ENCODE data around the gene PDGFC.

PDGFC gene, protein sequence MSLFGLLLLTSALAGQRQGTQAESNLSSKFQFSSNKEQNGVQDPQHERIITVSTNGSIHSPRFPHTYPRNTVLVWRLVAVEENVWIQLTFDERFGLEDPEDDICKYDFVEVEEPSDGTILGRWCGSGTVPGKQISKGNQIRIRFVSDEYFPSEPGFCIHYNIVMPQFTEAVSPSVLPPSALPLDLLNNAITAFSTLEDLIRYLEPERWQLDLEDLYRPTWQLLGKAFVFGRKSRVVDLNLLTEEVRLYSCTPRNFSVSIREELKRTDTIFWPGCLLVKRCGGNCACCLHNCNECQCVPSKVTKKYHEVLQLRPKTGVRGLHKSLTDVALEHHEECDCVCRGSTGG

DNA sequence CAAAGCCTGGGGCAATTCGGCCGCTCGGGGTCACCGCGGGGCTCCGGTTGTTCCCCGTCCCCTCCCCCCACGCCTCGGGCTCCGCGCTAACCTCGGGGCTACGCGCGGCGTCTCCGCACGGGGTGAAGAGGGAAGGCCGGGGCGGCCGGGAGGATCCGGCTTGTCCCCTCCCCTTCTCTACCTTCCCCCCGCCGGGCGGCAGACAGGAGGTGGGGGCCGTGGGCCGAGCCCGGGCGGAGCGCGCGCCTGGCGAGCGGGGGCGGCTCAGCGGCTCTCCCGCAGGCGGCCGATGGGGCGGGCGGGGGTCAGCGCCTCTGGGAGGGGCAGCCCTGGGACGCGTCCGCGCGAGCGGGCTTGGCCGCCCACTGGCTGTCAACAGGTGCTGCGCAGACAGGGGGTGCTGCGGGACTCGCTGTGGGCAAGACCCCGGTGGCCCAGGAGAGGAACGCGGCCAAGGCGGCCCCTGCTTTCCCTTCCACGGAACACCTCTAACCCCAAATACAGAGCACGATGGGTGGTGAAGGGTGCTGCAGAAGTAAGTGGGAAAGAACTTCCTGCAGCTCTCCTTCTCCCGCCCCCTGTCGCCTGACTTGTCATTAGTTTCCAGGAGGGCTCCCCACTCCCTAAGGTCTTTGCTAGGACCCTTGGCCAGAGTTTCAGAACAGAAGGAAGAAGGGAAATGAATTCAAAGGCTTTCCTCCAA, at the start of gene PDGFC:
Gene PDGFC, minus strand, starts transcription at position 124 of the 703 bp plus-strand sequence. CDS start 896 bp downstream, outside the sequence.
- no peak for DNase-seq

DNA sequence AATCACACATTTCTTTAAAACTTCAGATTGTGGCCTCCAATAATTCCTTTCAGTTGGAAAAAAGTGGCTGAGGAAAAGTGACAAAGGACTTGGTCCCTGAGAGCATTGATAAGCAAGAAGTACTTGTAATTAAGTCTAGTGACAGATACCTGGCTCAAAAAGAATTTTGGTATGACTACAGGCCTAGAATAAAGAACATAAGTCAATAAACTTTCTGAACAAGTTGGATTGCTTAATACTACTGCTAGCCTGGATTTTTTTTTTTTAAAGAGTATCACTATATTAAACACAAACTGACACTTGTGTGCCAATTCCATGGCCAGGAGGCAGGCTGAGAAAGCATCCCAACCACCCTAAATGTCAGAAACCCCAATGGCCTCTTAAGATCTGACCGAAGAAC, 49.3 kb upstream of the PDGFC start:
- DNase-seq, result no peak

DNA sequence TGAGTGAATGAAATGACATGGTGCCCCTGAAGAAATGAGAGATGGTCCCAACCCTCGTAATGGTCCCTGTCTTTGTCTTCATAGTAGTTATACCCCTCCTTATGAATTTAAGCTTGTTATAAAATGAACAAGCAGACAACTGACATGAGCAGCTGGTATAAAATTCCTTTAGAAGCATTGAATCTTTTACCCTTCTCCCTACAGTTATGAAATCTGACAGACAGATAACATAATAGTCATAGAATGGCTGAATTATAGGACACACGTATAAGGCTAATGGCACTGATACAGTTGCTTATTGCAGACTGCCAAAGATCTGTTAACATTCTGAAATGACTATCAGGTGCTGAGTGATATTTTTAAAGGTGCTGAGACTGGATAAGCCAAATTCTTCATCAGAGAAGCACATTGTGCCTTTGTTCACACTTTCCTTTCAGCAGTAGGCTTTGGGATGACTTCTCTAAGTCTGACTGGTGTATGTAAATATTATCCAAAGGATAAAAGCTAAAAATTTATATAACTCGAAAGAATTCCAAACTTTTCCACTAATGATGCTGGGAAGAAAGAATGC, 47.4 kb upstream of the PDGFC start:
- no peak for DNase-seq

DNA sequence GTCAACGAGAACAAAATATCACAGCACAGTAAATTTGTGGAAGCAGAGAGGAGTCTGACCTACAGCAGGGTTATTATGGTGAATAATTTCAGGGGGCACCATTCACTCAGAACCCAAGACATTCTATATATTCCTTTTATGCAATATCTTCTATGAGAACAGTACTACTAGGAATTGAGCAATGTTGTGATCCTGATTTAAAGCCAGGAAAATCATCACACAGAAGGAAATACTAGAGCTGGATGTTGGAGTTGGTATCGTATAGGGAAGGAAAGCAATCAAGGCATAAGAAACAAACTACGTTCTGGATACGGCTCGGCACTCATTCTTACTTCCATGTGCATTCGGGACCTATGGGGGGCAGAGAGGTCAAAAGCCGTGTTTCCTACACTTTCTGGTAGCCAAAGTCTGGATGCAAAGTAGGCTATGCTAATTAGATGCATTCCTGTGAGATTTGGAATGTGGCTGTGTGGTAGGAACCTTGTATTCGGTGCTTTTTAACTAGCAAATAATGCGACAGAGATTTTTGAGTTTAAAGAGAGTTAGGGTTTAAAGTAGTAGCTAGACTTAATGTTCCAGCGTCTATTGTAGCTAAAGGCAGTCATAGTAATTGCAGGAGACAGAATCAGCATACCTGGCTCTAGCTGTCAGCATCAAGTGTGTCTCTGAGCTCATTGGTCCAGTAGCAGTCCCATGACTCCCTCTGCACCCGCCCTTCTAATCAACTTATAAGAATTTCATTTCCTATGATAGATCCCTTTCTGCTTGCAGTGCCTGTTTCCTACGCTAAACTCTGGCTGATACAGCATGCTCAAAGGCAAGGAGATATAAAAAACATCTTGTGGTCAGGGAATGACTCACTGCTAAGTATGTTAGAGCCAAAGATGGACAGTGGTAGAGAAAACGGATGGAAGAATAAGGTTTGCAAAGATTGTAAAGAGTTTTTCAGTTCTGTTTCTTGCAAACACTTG, 43.3 kb upstream of the PDGFC start:
- no peak for DNase-seq

DNA sequence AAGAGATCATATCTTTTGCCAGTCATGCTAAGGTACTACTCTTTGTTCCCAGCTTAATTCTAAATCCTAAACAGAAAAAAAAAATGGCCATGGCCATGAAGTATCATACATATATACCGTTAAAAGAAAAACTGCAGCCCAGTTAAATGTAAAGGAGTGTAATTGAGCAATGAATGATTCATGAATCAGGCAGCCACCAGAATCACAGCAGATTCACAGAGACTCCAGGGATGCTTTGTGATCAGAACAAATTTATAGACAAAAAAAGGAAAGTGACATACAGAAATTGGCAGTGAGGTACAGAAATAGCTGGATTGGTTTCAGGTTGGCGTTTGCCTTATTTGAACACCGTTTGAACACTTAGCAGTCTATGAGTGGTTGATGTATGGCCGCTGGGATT, 42.1 kb upstream of the PDGFC start:
- no peak for DNase-seq

DNA sequence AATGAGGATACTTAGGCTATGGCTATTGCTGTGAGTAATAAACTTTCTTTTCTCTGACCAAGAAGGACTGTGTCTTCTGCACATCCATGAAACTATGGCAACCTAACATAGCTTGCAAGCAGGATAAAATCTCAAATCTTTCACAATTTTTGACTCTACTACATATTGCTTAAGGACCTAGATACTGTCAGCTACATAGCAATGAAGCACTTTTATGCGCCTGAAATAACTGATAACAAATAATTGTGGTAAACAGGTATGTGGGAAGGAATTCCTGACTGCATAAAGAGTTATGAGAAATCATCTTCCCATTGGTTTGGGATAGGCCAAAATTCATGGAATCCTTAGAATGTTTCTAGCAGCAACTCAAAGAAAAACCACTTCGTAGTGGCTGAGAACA, 41.2 kb upstream of the PDGFC start:
- no peak for DNase-seq

DNA sequence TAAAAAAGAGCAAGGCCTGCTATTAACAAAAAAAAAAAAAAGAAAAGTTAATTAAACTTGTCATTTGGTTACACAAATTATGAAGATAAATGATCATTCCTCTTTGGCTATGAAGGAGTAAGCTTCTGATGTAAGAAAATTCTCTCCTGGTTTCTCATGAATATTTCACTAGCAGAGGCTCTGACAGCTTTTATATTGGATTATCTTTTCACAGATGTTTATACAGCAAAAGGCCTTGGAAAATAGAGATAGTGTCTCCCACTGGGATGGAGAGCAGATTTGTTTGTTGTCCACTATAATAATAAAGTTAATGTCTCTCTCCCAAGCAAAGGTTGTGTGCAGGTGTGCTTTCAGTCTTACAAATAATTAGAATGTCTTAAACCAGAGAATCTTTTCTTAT, 40.7 kb upstream of the PDGFC start:
- no peak for DNase-seq

DNA sequence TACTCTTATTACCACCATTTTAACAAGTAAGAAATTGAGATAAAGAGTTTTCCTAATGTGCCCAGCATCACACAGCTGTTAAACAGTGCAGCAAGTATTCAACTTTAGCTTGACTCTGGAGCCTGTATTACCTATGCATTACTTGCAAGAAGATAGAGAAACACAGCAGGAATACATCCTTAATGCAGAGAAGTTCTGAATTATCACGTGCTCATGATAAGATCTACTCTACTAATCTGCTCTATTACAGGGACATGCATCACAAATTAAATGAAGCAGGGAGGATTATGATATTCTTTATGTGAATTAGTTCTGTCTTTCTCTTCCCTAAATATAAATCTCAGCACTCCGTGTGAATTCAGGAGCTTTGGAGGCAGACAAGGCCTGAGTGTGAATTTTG, 39.0 kb upstream of the PDGFC start:
- no peak for DNase-seq

DNA sequence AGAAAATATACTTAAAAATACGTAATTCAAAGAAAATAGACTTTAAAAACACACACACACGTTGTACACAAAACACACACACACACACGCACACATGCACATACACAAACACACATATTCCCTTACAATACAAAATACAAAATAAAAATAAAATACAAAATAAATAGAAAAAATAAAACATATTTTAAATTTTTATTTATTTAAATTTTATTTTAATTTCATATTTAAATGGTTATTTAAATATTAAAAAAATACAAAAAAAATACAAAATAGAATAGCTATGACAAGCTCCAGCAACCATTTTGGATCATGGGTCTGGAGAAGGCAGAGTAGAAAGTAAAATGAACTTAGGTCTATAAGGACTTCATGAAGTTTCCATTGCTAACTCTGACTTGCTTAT, 34.2 kb upstream of the PDGFC start:
- DNase-seq, result no peak

DNA sequence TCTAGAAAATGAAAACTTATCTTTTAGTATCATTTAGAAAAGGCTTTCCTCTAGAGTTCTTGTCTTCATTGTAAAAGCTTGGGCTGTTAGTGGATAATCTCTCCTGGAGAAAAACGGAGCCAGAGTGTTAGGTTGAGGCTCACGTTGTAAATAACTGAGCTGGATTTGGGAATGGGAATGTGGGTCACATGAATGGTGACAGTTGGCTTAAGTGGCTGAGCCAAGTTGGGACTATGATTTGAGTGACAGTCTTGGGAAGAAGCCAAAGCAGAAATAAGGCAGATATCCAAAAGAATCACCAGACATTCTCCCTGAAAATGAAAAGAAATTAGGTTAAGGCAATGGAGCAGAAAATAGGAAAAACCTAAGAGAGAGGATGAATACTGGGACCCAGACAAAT, 33.6 kb upstream of the PDGFC start:
- no peak for DNase-seq

DNA sequence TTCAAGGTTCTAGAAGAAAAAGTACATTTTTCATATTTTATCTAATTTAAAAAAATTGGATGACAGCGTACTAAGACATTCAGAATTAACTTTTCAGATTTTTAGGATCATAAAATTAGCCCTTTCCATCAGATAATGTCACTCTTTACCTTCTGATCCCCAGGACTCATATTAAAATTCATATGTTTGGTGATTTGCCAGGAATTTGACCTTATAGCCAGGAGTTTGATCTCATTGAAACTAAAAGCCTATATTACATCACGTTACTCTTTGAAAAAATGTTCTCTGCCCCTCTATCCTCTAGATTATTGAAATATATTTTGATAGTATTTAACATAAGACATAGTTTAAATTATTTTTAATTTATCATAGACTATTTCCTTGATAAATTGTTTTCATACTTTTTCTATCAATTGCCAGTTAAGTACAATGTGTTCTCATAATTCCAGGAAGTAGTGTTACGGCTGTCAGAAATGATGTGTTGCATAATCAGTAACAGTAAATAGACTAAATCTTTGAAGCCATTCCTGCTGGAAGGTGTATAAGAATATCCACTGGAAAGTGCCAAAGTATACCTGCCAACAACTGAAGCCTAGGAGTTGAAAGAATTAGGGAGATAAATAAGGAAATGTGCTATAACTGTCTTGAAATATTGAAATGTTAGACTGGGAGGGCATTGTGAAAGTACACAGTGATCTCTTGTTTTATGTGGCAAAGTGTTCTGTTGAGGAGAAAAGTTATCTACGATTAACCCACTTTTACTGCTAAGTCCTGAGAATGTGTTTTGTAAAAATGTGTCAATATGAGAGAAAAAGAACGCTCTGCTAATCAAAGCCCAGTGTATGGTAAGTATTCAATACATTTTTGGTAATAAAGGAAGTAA, 32.9 kb upstream of the PDGFC start:
- no peak for DNase-seq

DNA sequence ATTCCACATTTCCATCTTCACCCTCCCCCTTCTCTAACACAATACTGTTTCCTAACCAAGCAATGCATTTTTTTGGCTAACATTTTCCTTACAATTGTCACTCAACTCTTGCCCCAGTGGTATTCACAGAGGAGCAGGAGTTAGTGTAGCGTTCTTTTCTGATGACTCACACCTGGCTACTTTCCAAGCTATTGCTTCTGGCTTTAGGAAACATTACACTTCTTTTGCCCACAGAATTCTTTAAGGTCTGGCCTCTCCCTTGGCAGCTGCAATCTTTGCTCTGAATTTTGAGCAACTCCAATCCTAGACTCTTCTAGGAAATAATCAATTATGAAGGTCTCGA, 27.5 kb upstream of the PDGFC start:
- DNase-seq, result no peak

DNA sequence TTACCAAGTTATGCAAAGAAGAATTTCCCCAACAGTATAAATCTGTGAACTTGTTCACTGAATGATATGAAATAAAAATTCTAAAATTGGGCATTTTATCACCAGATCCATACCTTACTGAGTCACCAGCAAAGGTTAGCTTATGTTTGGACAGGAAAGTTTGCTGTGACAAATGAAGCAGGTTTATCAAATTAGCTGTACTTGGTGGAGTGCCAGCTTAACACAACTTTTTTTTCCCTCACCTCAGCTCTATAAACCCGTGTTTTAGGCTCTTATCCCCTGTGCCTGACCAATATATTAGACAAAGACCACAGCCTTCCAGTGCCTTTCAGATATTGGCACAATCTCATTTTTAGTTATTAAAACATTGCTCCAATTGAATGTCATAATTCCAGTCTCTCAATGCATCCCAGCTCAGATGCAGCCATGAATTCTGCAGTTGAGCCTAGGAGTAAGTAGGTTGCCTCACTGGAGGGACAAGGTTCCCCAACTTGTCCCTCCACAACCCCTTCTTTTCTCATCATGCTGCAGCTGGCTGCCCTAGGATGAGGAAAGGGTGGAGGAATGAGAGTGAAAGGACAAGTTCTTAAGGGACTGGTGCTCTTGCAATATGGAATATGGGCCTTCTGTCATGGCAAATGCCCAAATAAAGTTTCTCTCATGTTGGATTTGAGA, 27.0 kb upstream of the PDGFC start:
- no peak for DNase-seq

DNA sequence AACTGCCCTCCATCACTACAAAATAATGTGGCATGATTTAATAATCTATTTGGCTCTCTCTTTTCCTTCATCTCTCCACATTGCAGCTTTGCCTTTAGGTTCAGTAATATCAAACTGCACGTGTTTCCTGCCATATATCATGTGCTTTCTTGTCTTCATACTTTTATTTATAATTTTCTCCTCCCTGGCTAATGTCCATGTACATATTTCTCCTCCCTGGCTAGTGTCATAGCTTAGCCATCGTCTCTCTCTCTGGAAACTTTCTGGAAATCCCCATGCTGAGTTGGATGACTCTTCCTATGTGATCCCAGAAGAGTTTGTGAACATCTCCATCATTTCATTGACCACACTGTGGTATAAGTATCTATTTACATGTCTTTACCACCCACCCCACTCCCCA, 21.3 kb upstream of the PDGFC start:
- no peak for DNase-seq

DNA sequence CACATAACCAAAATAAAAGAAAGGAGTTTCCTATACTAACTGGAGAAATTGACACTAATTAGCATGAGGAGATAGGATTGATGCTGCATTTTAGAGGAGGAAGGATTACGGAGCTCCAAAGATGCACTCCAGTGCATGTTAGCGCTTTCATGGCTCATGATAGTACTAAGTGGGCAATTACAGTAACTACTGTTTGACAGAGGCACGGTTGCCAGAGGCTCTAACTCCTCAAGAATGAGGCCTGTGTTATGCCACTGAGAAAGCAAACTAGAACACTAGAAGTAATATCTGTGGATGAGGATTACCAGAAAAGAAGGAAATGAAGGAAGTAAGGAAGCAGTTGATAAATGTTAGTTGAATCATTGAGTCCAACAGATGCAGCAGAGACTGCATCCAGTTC, 19.6 kb upstream of the PDGFC start:
- DNase-seq, result no peak

DNA sequence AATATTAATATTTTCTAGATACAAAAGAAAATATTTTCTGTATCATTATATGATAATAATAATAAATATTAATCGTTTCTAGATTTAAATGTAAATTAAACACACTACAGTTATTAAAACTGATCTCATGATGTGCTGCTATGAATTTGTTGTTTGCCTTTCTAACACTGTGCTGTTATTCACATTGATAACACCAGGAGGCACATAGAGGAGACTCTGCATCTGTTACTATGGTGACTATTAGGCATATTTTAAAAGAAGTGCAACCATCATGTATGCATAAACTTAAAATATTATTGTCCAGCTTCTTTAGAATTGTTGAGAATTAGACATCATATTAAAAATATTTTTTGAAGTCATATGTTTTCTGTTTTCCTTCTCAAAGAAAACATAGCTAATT, 11.8 kb upstream of the PDGFC start:
- no peak for DNase-seq

DNA sequence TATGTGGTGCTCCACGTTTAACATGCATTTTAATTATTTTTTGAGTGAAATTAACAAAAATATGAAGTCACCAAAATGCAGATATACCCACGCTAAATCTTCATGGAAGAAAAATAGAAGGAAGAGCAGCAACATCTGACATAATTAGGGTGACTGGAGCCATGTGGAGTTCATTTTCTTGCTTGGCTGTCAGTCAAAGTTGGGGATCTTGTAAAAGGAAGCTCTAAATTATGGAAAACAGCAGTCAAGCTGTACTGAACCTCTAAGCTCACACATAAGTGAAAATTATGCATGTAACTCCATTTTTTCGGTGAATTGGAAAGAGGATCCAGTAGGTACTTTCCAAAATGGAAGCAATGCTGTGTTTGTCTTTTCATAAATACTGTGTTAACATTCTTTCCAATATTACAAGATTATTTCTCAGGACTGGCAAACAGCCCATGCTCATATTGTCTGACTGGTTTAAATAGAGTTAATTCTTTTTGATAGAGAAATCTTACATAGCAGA, 9.7 kb upstream of the PDGFC start:
- no peak for DNase-seq

DNA sequence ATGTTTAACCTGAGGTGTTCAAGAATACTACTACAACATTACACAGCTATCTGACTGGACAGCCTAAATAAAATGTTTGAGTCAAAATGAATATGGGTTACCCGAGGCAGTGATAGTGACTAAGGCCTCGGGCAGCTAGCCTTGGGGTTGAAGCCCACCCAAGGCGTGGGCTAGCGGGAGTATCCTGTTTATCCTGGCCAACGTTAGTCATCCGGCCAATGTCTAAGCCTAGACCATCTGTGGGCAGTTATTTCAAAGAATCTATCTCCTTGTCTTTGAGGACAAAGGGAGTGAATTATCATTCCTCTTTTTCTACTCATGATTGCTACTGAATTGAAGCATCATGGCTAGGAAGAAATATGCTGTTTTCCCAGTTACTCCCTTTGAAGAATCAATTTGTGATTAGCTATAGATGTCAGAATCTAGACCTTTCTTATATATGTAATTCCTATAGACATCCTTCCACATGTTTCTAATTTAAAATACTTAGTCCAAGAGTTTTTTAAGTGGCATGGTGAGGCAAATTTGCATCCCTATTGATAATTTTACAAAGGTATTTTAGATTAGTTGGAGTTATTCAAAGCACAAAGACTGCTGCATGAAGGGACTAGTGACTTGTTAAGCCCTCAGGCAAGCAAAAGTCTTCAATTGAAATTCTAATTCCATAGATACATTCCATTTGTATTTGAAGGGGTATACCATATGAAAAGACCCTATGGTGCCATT, 6.0 kb upstream of the PDGFC start:
- no peak for DNase-seq

DNA sequence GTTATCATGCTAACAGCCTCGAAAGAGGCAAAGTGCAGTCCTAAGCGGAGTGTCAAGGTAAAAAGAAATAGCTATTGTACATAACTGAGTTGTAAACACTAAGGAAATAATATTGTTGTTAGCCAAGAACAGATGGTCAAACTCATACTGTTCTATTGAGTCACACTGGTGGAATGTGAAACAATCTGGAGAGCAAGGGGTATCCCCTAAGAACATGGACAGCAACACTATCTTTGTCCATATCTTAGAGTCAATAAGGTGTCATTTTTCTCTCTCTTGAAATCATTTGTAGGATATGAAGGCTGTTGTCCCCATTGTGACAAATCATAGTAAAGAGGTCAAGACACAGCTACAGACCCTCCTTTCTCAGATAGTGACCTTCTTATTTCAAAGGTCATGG, 4.5 kb upstream of the PDGFC start:
- no peak for DNase-seq

DNA sequence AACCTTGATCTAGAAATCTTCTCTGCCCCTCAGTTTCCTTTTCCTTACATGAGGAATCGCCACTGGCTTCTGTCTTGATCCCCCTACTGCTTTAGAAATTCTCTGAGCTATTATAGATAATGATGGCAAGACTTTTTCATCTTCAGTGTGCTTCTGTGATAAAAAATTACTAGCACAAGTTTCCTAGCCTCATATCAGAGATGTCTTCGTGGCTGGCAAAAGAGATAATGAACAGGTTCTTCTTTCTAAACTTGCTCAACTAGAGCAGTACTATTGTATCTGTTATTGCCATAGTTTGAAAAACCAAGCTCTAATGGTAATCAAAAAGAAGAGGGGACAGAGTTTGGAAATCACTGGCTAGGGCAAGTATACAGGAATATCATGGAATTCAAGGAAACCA, 4.1 kb upstream of the PDGFC start:
- DNase-seq, result no peak

DNA sequence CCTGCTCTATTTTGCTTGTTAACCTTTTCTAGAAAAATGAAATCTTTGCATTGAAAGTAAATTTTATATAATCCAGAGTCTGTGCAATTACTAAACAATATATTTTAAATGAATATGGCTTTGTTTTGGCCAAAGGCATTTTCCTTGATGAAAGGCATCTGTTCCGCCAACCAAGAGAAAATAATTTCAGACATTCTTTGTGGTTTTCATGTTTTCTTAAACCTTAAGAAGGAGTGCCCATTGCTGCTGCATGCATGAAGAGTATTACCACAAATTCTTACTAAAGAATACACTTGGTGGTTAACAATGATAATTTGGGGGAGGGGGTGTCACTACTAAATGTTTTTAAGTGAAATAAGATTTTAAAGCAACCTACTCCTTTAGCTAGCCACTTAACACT, 2.7 kb upstream of the PDGFC start:
- DNase-seq, result no peak

Data from activated CD8-positive, alpha-beta memory T cell treated with anti-CD3 and anti-CD28 coated beads for 24 hours (primary cell).